Measurements from ENCODE around the gene B3GAT1.

Gene B3GAT1

GRCh38 chr11:134331354-134332188 lies 80.5 kb downstream of the B3GAT1 start, which contains the start of gene GLB1L2:
GLB1L2 (plus strand) TSS chr11:134331988; CDS start chr11:134332062, 74 bp downstream.
- DNase-seq, result peak; percentile 86 to 88

GRCh38 chr11:134330611-134331353 lies 81.3 kb downstream of the B3GAT1 start:
- DNase-seq, result no peak

Measured in activated T-cell treated with anti-CD3 and anti-CD28 coated beads, Interleukin-2, amount 50 U/mL, for 48 hours (primary cell).